Cardiac fibroblast (primary cell): ENCODE results near the gene KIDINS220.

Experiments used
- DNase-seq, 2 donors: peaks; one replicate each; pipeline versions ENCODE4 v3.0.0 to v3.0.0-alpha.2; 2010; ENCODE audit warnings: low read depth in 2 of 2
- H3K4me3 ChIP-seq, 2 donors: replicated peaks in 1 of 2; 1 replicate in 1 of 2; 2 replicates in 1 of 2; pipeline ENCODE4 v1.5.1; 2011; ENCODE audit warnings: low read depth in 2 of 2, low read length in 2 of 2, mild to moderate bottlenecking in 2 of 2, moderate library complexity in 1 of 2
- TF ChIP-seq, protein P1 (sequence below): IDR thresholded peaks from one replicate; pipeline ENCODE4 v1.5.1; 2011; ENCODE audit warnings: low read depth, mild to moderate bottlenecking, low read length, inconsistent platforms

KIDINS220 gene

DNA sequence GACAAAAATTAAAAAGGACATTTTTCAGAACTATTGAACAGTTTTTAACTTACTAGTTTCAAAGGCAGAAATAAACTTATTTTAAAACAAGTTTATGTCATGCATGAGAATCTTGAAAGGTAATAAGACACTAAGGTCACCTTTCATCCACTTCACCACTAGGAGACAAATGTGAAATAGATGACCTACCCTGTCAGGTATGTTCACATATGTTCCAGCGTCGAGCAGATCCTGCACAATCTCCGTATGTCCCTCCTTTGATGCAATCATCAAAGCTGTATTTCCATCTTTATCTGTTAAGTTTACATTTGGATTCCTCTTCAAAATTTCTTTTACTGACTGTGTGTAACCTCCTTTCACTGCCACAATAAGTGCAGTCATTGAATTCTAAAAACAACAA is 34.7 kb downstream of the KIDINS220 start:
- TF ChIP-seq, protein P1, sequence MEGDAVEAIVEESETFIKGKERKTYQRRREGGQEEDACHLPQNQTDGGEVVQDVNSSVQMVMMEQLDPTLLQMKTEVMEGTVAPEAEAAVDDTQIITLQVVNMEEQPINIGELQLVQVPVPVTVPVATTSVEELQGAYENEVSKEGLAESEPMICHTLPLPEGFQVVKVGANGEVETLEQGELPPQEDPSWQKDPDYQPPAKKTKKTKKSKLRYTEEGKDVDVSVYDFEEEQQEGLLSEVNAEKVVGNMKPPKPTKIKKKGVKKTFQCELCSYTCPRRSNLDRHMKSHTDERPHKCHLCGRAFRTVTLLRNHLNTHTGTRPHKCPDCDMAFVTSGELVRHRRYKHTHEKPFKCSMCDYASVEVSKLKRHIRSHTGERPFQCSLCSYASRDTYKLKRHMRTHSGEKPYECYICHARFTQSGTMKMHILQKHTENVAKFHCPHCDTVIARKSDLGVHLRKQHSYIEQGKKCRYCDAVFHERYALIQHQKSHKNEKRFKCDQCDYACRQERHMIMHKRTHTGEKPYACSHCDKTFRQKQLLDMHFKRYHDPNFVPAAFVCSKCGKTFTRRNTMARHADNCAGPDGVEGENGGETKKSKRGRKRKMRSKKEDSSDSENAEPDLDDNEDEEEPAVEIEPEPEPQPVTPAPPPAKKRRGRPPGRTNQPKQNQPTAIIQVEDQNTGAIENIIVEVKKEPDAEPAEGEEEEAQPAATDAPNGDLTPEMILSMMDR: no peak
- H3K4me3 ChIP-seq: no peak overlapping the region
- no peak for DNase-seq

DNA sequence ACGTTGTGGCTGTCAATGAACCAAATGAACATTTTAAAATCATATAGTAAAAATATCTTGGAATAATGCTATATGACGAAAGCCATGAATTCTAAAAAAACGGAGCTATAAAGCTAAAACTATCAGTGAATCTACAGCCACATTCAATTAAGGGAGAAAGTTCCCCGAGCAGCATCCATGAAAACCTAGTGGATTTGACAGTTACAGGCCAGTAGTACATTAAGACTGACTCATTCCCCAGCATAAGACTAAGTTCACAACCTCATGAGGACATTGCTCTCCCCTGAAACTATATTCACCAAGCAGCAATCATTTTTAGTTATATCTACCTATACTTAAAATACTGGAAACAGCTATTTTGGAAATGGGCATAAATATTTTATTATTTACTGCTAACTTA is 36.6 kb downstream of the KIDINS220 start:
- TF ChIP-seq, protein P1: no peak
- no peak for DNase-seq
- no peak overlapping the region for H3K4me3 ChIP-seq

DNA sequence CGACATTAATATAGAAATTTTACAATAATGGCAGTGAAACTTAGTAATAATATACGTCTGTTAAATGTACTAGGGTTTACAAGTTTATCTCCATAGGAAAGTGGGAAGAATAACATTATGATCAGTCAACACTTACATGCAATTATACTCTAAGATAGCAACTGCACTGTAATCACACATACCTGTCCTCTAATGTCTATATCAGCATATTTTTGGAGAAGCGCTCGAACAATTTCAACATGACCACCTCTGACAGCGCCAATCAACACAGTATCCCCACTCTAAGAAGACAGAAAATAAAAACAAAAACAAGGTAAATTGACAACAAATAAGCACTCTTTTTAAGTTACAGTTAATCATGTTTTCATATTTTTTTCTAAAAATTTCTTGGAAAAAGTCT is 37.2 kb downstream of the KIDINS220 start:
- TF ChIP-seq, protein P1: no peak
- H3K4me3 ChIP-seq: no peak overlapping the region
- DNase-seq: no peak

DNA sequence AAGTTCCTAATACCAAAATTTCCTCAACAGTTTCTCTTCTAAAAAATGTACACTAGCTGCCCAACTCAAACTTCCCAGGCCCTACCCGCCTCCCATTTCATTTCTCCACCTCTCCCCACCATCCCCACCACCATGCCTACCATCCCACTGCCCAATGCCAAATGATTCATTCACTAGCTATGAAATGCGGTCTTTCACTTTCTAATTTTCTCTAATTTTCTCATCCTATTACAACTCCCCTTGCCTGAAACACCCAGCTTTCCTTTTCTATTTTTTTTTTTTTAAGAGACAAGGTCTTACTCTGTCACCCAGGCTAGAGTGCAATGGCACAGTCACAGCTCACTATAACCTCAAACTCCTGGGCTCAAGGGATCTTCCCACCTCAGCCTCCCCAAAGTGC is 38.4 kb downstream of the KIDINS220 start:
- no peak for DNase-seq
- H3K4me3 ChIP-seq: no peak overlapping the region
- TF ChIP-seq, protein P1: no peak

DNA sequence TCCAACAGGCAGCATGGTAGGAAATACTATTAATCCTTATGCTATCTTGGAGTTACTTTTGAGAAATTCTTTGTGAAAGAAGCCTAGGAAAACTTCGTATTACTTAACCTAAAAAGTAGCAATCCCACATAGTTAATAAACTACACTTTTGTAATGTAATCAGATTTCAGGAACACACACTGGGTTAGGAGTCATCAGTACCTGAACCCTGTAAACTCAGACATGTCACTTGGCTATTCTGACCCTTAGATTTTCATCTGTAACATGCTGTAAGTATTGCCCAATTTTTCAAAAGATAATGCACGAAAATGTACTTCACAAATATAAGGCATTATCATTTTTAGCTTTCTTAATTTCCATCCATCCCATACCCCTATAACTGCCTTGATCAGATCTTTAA is 39.0 kb downstream of the KIDINS220 start:
- DNase-seq: no peak
- no peak overlapping the region for H3K4me3 ChIP-seq
- TF ChIP-seq, protein P1: no peak

DNA sequence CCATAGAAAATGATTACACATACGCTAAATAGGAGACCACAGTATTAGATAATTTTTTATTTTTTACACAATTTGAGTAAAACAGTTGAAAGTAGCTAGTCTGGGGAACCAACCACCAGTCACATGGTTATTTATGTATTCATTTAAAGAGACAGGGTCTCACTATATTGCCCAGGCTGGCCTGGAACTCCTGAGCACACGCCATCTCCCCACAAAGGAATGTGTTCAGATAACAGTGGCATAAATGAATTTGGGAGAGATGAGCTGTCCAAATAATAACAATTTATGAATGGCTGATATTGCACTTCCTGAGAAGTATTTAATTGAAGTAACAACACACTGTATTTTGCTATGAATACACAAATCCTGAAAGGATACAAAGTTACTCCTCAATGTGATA is 39.7 kb downstream of the KIDINS220 start:
- H3K4me3 ChIP-seq: no peak overlapping the region

DNA sequence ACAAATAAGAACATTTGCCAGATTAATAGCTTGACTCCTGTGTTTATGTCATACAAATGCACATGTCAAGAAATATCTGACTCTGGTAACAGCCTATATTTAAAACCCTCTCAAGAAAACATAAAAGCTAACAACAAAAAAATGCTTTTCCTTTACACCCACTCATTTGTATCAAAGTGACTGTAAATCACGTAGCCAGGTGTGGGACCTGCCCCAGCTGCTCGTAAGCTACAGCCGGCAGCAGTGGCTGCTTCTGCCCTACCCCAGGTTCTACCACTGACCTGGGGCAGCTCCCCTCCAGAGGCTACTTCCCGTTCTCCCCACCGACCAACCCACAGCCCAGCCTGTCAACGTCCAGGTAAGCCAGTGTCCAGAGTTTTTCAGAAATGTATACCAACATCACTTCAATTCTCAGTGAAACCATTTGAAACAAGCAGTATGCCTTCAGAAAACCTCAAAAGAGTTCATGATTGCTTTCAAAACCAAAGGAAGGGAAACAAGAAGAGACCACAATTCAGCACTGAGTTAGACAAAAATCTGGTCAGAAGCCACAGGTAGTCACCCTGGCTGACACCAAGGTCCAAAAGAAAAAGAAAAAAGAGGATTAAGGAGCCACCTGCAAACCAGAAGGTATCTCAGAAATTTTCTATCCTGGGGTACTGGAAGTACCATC is 40.4 kb downstream of the KIDINS220 start:
- TF ChIP-seq, protein P1: no peak
- DNase-seq: no peak

More for the DNA sequence above, 39.7 kb downstream of the KIDINS220 start:
- DNase-seq: no peak
- TF ChIP-seq, protein P1: no peak

More for the DNA sequence above, 40.4 kb downstream of the KIDINS220 start:
- no peak overlapping the region for H3K4me3 ChIP-seq
